SU-DHL-6 (cell line): Measurements from ENCODE around the gene OMA1.

Experiments
- EZH2phosphoT487 ChIP-seq: fragments of 200-600 bp; sonication (generic), shearing (Covaris generic); conservative IDR thresholded peaks from 2 replicates; pipeline ENCODE4 v1.6.1; 2018; ENCODE audit warnings: mild to moderate bottlenecking, antibody characterized with exemption, low read length, moderate library complexity, mixed read lengths
- TF ChIP-seq, protein P1 (sequence below): fragments of 200-600 bp; sonication (generic); IDR thresholded peaks from one replicate; pipeline ENCODE4 v1.5.1; 2017; ENCODE audit warnings: antibody characterized with exemption, mild to moderate bottlenecking, low read length, moderate library complexity; ENCODE audit not compliant: insufficient read depth, poor library complexity, severe bottlenecking

DNA sequence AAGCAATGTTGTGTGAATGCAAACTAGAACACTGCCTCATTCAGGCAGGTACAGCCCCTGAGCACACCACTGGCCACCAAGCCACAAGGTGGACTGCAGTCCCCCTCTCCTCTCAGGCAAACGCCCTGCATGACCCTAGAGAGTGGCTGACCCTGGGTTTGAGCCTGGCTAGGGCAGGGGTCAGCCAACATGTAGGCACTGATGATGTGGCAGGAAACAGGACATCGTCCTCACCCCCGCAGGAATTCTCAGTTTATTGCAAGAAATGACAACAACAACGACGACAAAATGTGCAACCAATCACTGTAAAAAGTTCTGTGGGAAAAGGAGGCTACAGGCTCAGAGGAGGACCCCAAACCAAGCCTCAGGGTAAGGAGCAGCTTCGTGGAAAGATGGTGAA lies 81.3 kb downstream of the OMA1 start:
- TF ChIP-seq, protein P1, sequence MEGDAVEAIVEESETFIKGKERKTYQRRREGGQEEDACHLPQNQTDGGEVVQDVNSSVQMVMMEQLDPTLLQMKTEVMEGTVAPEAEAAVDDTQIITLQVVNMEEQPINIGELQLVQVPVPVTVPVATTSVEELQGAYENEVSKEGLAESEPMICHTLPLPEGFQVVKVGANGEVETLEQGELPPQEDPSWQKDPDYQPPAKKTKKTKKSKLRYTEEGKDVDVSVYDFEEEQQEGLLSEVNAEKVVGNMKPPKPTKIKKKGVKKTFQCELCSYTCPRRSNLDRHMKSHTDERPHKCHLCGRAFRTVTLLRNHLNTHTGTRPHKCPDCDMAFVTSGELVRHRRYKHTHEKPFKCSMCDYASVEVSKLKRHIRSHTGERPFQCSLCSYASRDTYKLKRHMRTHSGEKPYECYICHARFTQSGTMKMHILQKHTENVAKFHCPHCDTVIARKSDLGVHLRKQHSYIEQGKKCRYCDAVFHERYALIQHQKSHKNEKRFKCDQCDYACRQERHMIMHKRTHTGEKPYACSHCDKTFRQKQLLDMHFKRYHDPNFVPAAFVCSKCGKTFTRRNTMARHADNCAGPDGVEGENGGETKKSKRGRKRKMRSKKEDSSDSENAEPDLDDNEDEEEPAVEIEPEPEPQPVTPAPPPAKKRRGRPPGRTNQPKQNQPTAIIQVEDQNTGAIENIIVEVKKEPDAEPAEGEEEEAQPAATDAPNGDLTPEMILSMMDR: no peak
- TF ChIP-seq EZH2phosphoT487: no peak
